Spleen (tissue), 11 donors: ENCODE data around the gene PADI4. TPM values are rescaled to one million over a fixed set of nuclear protein-coding genes. Genes with fewer than 3 reads are reported as not detected.

Source experiments
- DNase-seq: peaks from one replicate; pipeline ENCODE4 v3.0.0-alpha.2; 2020
- H3K27ac ChIP-seq, 8 donors: fragments of 200-600 bp; sonication (generic) in 7 of 8; 1 replicate in 4 of 8; 2 replicates in 4 of 8; pipeline versions ENCODE4 v1.5.0 to v1.8.0; 2016 to 2021; ENCODE audit warnings: inconsistent platforms in 4 of 8, mild to moderate bottlenecking in 4 of 8, moderate library complexity in 1 of 8
- H3K27me3 ChIP-seq, 7 donors: fragments of 200-600 bp; sonication (generic) in 6 of 7; replicated peaks in 1 of 7; 1 replicate in 4 of 7; 2 replicates in 3 of 7; pipeline versions ENCODE4 v1.5.0 to v1.8.0; 2016 to 2021; ENCODE audit warnings: inconsistent platforms in 3 of 7, mild to moderate bottlenecking in 1 of 7
- H3K36me3 ChIP-seq, 6 donors: fragments of 200-600 bp; sonication (generic) in 5 of 6; 1 replicate in 4 of 6; 2 replicates in 2 of 6; pipeline versions ENCODE4 v1.5.0 to v1.8.0; 2016 to 2021; ENCODE audit warnings: inconsistent platforms in 2 of 6
- H3K4me1 ChIP-seq, 6 donors: fragments of 200-600 bp; sonication (generic) in 5 of 6; 1 replicate in 3 of 6; 2 replicates in 3 of 6; pipeline versions ENCODE4 v1.5.0 to v1.8.0; 2016 to 2021; ENCODE audit warnings: inconsistent platforms in 3 of 6
- H3K4me3 ChIP-seq, 8 donors: fragments of 200-600 bp; sonication (generic) in 7 of 8; 1 replicate in 4 of 8; 2 replicates in 4 of 8; pipeline versions ENCODE4 v1.5.0 to v1.8.0; 2016 to 2021; ENCODE audit warnings: inconsistent platforms in 4 of 8, mild to moderate bottlenecking in 4 of 8, moderate library complexity in 2 of 8
- H3K9me3 ChIP-seq, 8 donors: fragments of 200-600 bp; sonication (generic) in 7 of 8; 1 replicate in 4 of 8; 2 replicates in 4 of 8; pipeline versions ENCODE4 v1.5.0 to v1.8.0; 2016 to 2021; ENCODE audit warnings: inconsistent platforms in 4 of 8
- CTCF ChIP-seq, 11 experiments: fragments of 200-600 bp in 7 of 11; fragments of 450-650 bp in 4 of 11; sonication (generic) in 4 of 11; IDR thresholded peaks in 8 of 11; conservative IDR thresholded peaks in 3 of 11; 1 replicate in 7 of 11; 2 replicates in 4 of 11; pipeline versions ENCODE4 v1.4.0 to v1.8.0; 2016 to 2021; ENCODE audit warnings: antibody characterized with exemption in 11 of 11, inconsistent platforms in 4 of 11, mild to moderate bottlenecking in 1 of 11
- POLR2A ChIP-seq, 3 donors: fragments of 450-650 bp; IDR thresholded peaks; one replicate each; pipeline ENCODE4 v1.5.1; 2017; ENCODE audit warnings: antibody characterized with exemption in 3 of 3, mild to moderate bottlenecking in 1 of 3
- POLR2AphosphoS5 ChIP-seq, 3 donors: sonication (generic); formaldehyde crosslinking; IDR thresholded peaks; one replicate each; pipeline ENCODE4 v1.5.1; 2017; ENCODE audit warnings: antibody characterized with exemption in 3 of 3
- WGBS, 5 donors: extraction: QIAGEN DNeasy Blood & Tissue Kit in 3 of 5; methylation state at CpG; one replicate each; pipeline versions ENCODE4 v1.1.5 to v1.1.7; 2013 to 2018; 5-methylcytosine and 5-hydroxymethylcytosine counted together
- intact Hi-C: fragments of 100-400 bp; cut with DNase I; formaldehyde crosslinking; loops from one replicate; pipeline ENCODE4 v1.15.0; 2023; ENCODE audit warnings: low total_unique reads
- polyA plus RNA-seq, 3 donors: library from polyadenylated mRNA; stranded (reverse); fragments of 200-250 nt; gene quantifications; one replicate each; pipeline ENCODE4 v1.2.1, GENCODE V29; 2013
- total RNA-seq, 7 donors: library from RNA; depleted of rRNA in 3 of 7; stranded (reverse); fragments of >200 nt in 3 of 7; fragmentation: NEBNext Ultra II Directional in 4 of 7; extraction: Animal tissue kit (Norgen Biotek cat#: 25700) in 4 of 7; gene quantifications; one replicate each; pipeline versions ENCODE4 v1.1.0 to v1.2.1, GENCODE V29; 2016 to 2021
- donor health status: healthy with polysubstance abuse.
- donor health status: DM: no; HTN: no; CAD: no; lungs with moderate emphysema.
- donor health status: DM: no; HTN: no; CAD: no.
- donor health status: Bipolar disorder and iron deficiency.
- donor health status: healthy.
- donor health status: DM: no; HTN: no; CAD: no.
- donor health status: DM: yes; HTN: yes; CAD: no.

The PADI4 gene
- total and polyA plus RNA-seq, 10 donors, result 5.1 to 122 (median 19.8) TPM

DNA sequence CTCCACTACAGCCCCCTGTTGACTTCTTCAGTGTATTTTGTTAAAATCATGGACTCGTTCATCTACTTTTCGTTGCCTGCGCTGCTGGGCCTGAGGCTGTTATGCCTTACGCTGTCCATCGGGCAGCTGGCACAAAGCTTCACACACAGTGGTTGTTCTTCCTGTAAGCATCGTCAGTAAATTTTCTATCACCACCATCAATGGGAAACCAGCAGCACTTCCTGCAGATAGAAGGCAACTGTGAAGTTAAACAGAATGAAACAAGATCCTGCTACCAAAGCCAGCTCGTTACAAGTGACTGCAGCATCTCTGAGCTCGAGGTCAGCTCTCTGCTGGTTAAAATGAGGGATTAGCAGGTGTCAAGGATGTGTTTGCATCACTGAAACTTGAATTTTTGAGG is 42.1 kb downstream of the PADI4 start:
- Histone ChIP-seq H3K27ac (no peak overlapping the region), H3K36me3 (peaks cover 0 to 87% (median 0%) of the 10 kb centered on the region in 6 donors), H3K9me3 (peaks cover 0 to 1% (median 0%) of the 10 kb centered on the region in 8 donors), H3K4me1 (no peaks in the 10 kb centered on the region), H3K4me3 (no peak overlapping the region), H3K27me3 (peaks cover 0 to 38% (median 0%) of the 10 kb centered on the region in 7 donors)
- no peak for DNase-seq
- WGBS, 5 donors, result 38 to 50% (median 43%) methylated on average over 8 of the region's 8 CpGs; no CpG with 5 or more reads in 1 of the 5 donors
- intact Hi-C loops, result no loop called here
- TF ChIP-seq POLR2AphosphoS5 (IDR thresholded peaks at IDR 0.05) (no peak), CTCF (IDR thresholded peaks at IDR 0.05 in 8 of 11, conservative IDR thresholded peaks at IDR 0.05 in 3 of 11) (no peak), POLR2A (IDR thresholded peaks at IDR 0.05) (no peak)

DNA sequence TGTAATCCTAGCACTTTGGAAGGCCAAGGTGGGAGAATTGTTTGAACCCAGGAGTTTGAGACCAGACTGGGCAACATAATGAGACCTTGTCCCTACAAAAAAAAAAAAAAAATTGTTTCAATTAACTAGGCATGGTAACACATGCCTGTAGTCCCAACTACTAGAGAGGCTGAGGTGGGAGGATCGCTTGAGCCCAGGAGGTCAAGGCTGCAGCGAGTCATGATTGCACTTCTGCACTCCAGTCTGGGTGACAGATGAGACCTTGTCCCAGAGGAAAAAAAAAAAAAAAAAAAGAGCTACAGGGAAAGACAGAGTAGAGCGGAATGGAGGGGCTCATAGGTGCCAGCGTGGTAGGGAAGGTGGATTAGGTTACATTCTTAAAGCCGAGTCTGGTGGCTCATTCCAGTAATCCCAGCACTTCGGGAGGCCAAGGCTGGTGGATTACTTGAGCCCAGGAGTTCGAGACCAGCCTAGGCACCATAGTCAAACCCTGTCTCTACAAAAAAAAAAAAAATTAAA is 43.0 kb downstream of the PADI4 start:
- H3K27me3 ChIP-seq, result peaks cover 0 to 37% (median 0%) of the 10 kb centered on the region in 7 donors
- no peak overlapping the region for H3K4me3 ChIP-seq
- WGBS, 5 donors, result 79 to 90% (median 83%) methylated on average over 5 to 7 of the region's 7 CpGs
- H3K27ac ChIP-seq, result no peak overlapping the region
- H3K36me3 ChIP-seq, result peaks cover 0 to 87% (median 0%) of the 10 kb centered on the region in 6 donors
- peaks cover 0 to 5% (median 0%) of the 10 kb centered on the region in 6 donors for H3K4me1 ChIP-seq
- intact Hi-C loops, result no loop called here
- no peak for DNase-seq
- no peaks in the 10 kb centered on the region for H3K9me3 ChIP-seq
- TF ChIP-seq CTCF (IDR thresholded peaks at IDR 0.05 in 8 of 11, conservative IDR thresholded peaks at IDR 0.05 in 3 of 11) (no peak), POLR2A (IDR thresholded peaks at IDR 0.05) (no peak), POLR2AphosphoS5 (IDR thresholded peaks at IDR 0.05) (no peak)

DNA sequence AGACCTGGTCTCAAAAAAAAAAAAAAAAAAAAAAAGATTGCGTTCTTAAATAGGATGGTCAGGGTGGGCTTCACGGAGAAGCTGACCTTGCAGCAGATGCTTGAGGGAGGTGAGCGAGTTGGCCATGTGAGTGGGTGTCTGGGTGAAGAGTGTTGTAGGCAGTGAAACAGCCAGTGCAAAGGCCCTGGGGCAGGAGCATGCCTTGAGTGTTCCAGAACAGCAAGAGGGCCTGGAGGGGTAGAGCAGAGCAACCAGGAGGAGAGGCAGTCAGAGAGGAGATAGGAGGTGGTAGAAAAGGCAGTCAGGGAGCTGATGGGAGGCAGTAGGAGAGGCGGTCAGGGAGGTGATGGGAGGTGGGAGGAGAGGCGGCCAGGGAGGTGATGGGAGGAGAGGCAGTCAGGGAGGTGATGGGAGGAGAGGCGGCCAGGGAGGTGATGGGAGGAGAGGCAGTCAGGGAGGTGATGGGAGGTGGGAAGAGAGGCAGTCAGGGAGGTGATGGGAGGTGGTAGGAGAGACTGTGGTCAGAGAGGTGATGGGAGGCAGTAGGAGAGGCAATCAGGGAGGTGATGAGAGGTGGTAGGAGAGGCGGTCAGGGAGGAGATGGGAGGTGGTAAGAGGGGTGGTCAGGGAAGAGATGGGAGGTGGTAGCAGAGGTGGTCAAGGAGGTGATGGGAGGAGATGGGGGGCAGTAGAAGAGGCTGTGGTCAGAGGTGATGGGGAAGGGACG is 43.8 kb downstream of the PADI4 start:
- DNase-seq, result no peak
- Histone ChIP-seq H3K27ac (no peak overlapping the region), H3K27me3 (peaks cover 0 to 32% (median 0%) of the 10 kb centered on the region in 7 donors), H3K9me3 (no peaks in the 10 kb centered on the region), H3K36me3 (peaks cover 0 to 87% (median 0%) of the 10 kb centered on the region in 6 donors), H3K4me3 (no peak overlapping the region), H3K4me1 (peaks cover 0 to 5% (median 0%) of the 10 kb centered on the region in 6 donors)
- 72 to 88% (median 81%) methylated on average over 7 to 8 of the region's 8 CpGs for WGBS, 5 donors
- TF ChIP-seq CTCF (IDR thresholded peaks at IDR 0.05 in 8 of 11, conservative IDR thresholded peaks at IDR 0.05 in 3 of 11) (no peak), POLR2AphosphoS5 (IDR thresholded peaks at IDR 0.05) (no peak), POLR2A (IDR thresholded peaks at IDR 0.05) (no peak)
- intact Hi-C loops, result no loop called here

GRCh38 chr1:17352419-17352909 is 44.5 kb downstream of the PADI4 start:
- no peak overlapping the region for H3K27ac ChIP-seq
- peaks cover 0 to 5% (median 0%) of the 10 kb centered on the region in 6 donors for H3K4me1 ChIP-seq
- DNase-seq, result no peak
- intact Hi-C loops, result no loop called here
- 71 to 79% (median 72%) methylated on average over 8 of the region's 8 CpGs for WGBS, 5 donors
- TF ChIP-seq POLR2AphosphoS5 (IDR thresholded peaks at IDR 0.05) (no peak), POLR2A (IDR thresholded peaks at IDR 0.05) (no peak), CTCF (IDR thresholded peaks at IDR 0.05 in 8 of 11, conservative IDR thresholded peaks at IDR 0.05 in 3 of 11) (no peak)
- peaks cover 0 to 25% (median 0%) of the 10 kb centered on the region in 7 donors for H3K27me3 ChIP-seq
- H3K4me3 ChIP-seq, result no peak overlapping the region
- peaks cover 0 to 87% (median 0%) of the 10 kb centered on the region in 6 donors for H3K36me3 ChIP-seq
- no peaks in the 10 kb centered on the region for H3K9me3 ChIP-seq
